Measurements from ENCODE around the gene PHF19.

The PHF19 gene

GRCh38 chr9:120882935-120883607 lies 6.1 kb upstream of the PHF19 start:
- DNase-seq (ENCODE audit: low read depth, low spot score): no peak
- Histone ChIP-seq H3K36me3 (ENCODE audit: insufficient read depth, insufficient read length, low read length) (no peaks in the 10 kb centered on the region), H3K4me1 (ENCODE audit: insufficient read depth, insufficient read length) (peaks cover 11% of the 10 kb centered on the region), H3K9me3 (ENCODE audit: insufficient read depth, low read length) (no peaks in the 10 kb centered on the region), H3K9ac (ENCODE audit: insufficient read length, low read depth) (no peak overlapping the region), H3K4me3 (ENCODE audit: insufficient read length, low read depth) (no peak overlapping the region), H3K27me3 (ENCODE audit: insufficient read depth, insufficient read length) (no peaks in the 10 kb centered on the region)
- no peak for TF ChIP-seq YY1 (IDR thresholded peaks at IDR 0.05; ENCODE audit: insufficient read depth, insufficient read length)
- TF ChIP-seq SUZ12 (IDR thresholded peaks at IDR 0.05; ENCODE audit: extremely low read depth, insufficient read depth, insufficient read length): no peak
- TF ChIP-seq ZNF274 (IDR thresholded peaks at IDR 0.05; ENCODE audit: low read depth, low read length): no peak

- Histone ChIP-seq H3K36me3 (ENCODE audit: insufficient read depth, insufficient read length, low read length) (peaks cover 14% of the 10 kb centered on the region), H3K27me3 (ENCODE audit: insufficient read depth, insufficient read length) (no peaks in the 10 kb centered on the region), H3K4me3 (ENCODE audit: insufficient read length, low read depth) (no peak overlapping the region), H3K4me1 (ENCODE audit: insufficient read depth, insufficient read length) (peaks cover 8% of the 10 kb centered on the region), H3K9ac (ENCODE audit: insufficient read length, low read depth) (no peak overlapping the region), H3K9me3 (ENCODE audit: insufficient read depth, low read length) (no peaks in the 10 kb centered on the region)
- TF ChIP-seq YY1 (IDR thresholded peaks at IDR 0.05; ENCODE audit: insufficient read depth, insufficient read length) (no peak), ZNF274 (IDR thresholded peaks at IDR 0.05; ENCODE audit: low read depth, low read length) (no peak), SUZ12 (IDR thresholded peaks at IDR 0.05; ENCODE audit: extremely low read depth, insufficient read depth, insufficient read length) (no peak)
- no peak for DNase-seq (ENCODE audit: low read depth, low spot score)
Observed at GRCh38 chr9:120879446-120879845, 2.5 kb upstream of the PHF19 start.

GRCh38 chr9:120878188-120879130 lies 1.5 kb upstream of the PHF19 start:
- Histone ChIP-seq H3K9me3 (ENCODE audit: insufficient read depth, low read length) (no peaks in the 10 kb centered on the region), H3K9ac (ENCODE audit: insufficient read length, low read depth) (no peak overlapping the region), H3K36me3 (ENCODE audit: insufficient read depth, insufficient read length, low read length) (peaks cover 22% of the 10 kb centered on the region), H3K27me3 (ENCODE audit: insufficient read depth, insufficient read length) (no peaks in the 10 kb centered on the region), H3K4me3 (ENCODE audit: insufficient read length, low read depth) (no peak overlapping the region), H3K4me1 (ENCODE audit: insufficient read depth, insufficient read length) (peaks cover 8% of the 10 kb centered on the region)
- no peak for DNase-seq (ENCODE audit: low read depth, low spot score)
- TF ChIP-seq ZNF274 (IDR thresholded peaks at IDR 0.05; ENCODE audit: low read depth, low read length): no peak
- TF ChIP-seq SUZ12 (IDR thresholded peaks at IDR 0.05; ENCODE audit: extremely low read depth, insufficient read depth, insufficient read length): no peak
- TF ChIP-seq YY1 (IDR thresholded peaks at IDR 0.05; ENCODE audit: insufficient read depth, insufficient read length): no peak

GRCh38 chr9:120877276-120878034 lies 467 bp upstream of the PHF19 start:
- Histone ChIP-seq H3K36me3 (ENCODE audit: insufficient read depth, insufficient read length, low read length) (peaks cover 30% of the 10 kb centered on the region), H3K27me3 (ENCODE audit: insufficient read depth, insufficient read length) (no peaks in the 10 kb centered on the region), H3K9me3 (ENCODE audit: insufficient read depth, low read length) (no peaks in the 10 kb centered on the region), H3K4me1 (ENCODE audit: insufficient read depth, insufficient read length) (peaks cover 12% of the 10 kb centered on the region), H3K9ac (ENCODE audit: insufficient read length, low read depth) (peak overlapping the region; percentile 90), H3K4me3 (ENCODE audit: insufficient read length, low read depth) (peak overlapping the region; percentile 55)
- TF ChIP-seq ZNF274 (IDR thresholded peaks at IDR 0.05; ENCODE audit: low read depth, low read length) (no peak), SUZ12 (IDR thresholded peaks at IDR 0.05; ENCODE audit: extremely low read depth, insufficient read depth, insufficient read length) (no peak), YY1 (IDR thresholded peaks at IDR 0.05; ENCODE audit: insufficient read depth, insufficient read length) (no peak)
- DNase-seq (ENCODE audit: low read depth, low spot score): no peak

- H3K36me3 ChIP-seq (ENCODE audit: insufficient read depth, insufficient read length, low read length): peaks cover 40% of the 10 kb centered on the region
- H3K4me1 ChIP-seq (ENCODE audit: insufficient read depth, insufficient read length): peaks cover 12% of the 10 kb centered on the region
- H3K27me3 ChIP-seq (ENCODE audit: insufficient read depth, insufficient read length): no peaks in the 10 kb centered on the region
- H3K9ac ChIP-seq (ENCODE audit: insufficient read length, low read depth): peak overlapping the region; percentile 85
- TF ChIP-seq SUZ12 (IDR thresholded peaks at IDR 0.05; ENCODE audit: extremely low read depth, insufficient read depth, insufficient read length): no peak
- TF ChIP-seq YY1 (IDR thresholded peaks at IDR 0.05; ENCODE audit: insufficient read depth, insufficient read length): no peak
- DNase-seq (ENCODE audit: low read depth, low spot score): peak; percentile 57
- H3K9me3 ChIP-seq (ENCODE audit: insufficient read depth, low read length): no peaks in the 10 kb centered on the region
- H3K4me3 ChIP-seq (ENCODE audit: insufficient read length, low read depth): peak overlapping the region; percentile 69
Observed at GRCh38 chr9:120875954-120876841, 790 bp downstream of the PHF19 start.

GRCh38 chr9:120875643-120875953 lies 1.4 kb downstream of the PHF19 start:
- TF ChIP-seq YY1 (IDR thresholded peaks at IDR 0.05; ENCODE audit: insufficient read depth, insufficient read length): no peak
- TF ChIP-seq ZNF274 (IDR thresholded peaks at IDR 0.05; ENCODE audit: low read depth, low read length): no peak
- TF ChIP-seq SUZ12 (IDR thresholded peaks at IDR 0.05; ENCODE audit: extremely low read depth, insufficient read depth, insufficient read length): no peak
- no peaks in the 10 kb centered on the region for H3K27me3 ChIP-seq (ENCODE audit: insufficient read depth, insufficient read length)
- DNase-seq (ENCODE audit: low read depth, low spot score): no peak
- peaks cover 12% of the 10 kb centered on the region for H3K4me1 ChIP-seq (ENCODE audit: insufficient read depth, insufficient read length)
- peaks cover 44% of the 10 kb centered on the region for H3K36me3 ChIP-seq (ENCODE audit: insufficient read depth, insufficient read length, low read length)
- H3K4me3 ChIP-seq (ENCODE audit: insufficient read length, low read depth): peak overlapping the region; percentile 69
- H3K9me3 ChIP-seq (ENCODE audit: insufficient read depth, low read length): no peaks in the 10 kb centered on the region
- H3K9ac ChIP-seq (ENCODE audit: insufficient read length, low read depth): peak overlapping the region; percentile 77
